ENCODE data around the gene CCDC34.

Gene CCDC34

DNA sequence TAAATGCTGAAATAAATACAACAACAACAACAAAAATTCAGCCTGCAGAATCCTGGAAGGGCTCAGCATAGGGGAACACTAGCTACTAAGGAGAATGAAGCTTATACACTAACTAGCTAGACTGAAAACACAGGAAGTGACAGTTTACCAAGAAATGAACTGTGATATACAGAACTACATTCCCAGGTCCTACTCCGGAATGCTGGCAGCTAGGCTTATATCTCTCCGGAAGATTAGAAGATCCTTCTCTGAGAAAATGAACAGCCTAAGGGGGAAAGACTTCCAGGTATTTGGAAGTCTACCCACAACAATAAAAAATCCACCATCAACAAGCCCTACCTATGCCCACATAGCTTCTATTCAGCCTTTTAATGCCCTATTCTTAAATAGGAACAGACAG is 31.0 kb downstream of the CCDC34 start:
- Histone ChIP-seq H3K27me3 (ENCODE audit: insufficient read depth, low read length, poor library complexity, severe bottlenecking) (no peaks in the 10 kb centered on the region), H2AFZ (ENCODE audit: low read length) (no peak overlapping the region), H3K4me3 (ENCODE audit: low read length, poor library complexity, severe bottlenecking) (no peak overlapping the region), H3K79me2 (ENCODE audit: insufficient read depth, low read length) (no peaks in the 10 kb centered on the region), H3K9ac (ENCODE audit: low read depth, low read length, poor library complexity, severe bottlenecking) (no peak overlapping the region), H3K9me2 (replicated peaks; ENCODE audit: low read depth, low read length) (no peaks in the 10 kb centered on the region), H3F3A (ENCODE audit: low read depth) (no peaks in the 10 kb centered on the region), H3K4me1 (ENCODE audit: insufficient read depth, low read length, poor library complexity, severe bottlenecking) (peaks cover 7% of the 10 kb centered on the region), H4K20me1 (ENCODE audit: insufficient read depth, low read length, poor library complexity, severe bottlenecking) (no peaks in the 10 kb centered on the region), H3K9me3 (ENCODE audit: insufficient read depth, low read depth, low read length) (no peaks in the 10 kb centered on the region), H3K4me2 (ENCODE audit: low read depth, low read length, poor library complexity, severe bottlenecking) (no peak overlapping the region), H3K36me3 (ENCODE audit: insufficient read depth, low read length) (peaks cover 10% of the 10 kb centered on the region; the same call in 1 of the 2 replicates)
- TF ChIP-seq EZH2phosphoT487 (IDR thresholded peaks at IDR 0.05; ENCODE audit: borderline replicate concordance): no peak
- TF ChIP-seq, protein P1, sequence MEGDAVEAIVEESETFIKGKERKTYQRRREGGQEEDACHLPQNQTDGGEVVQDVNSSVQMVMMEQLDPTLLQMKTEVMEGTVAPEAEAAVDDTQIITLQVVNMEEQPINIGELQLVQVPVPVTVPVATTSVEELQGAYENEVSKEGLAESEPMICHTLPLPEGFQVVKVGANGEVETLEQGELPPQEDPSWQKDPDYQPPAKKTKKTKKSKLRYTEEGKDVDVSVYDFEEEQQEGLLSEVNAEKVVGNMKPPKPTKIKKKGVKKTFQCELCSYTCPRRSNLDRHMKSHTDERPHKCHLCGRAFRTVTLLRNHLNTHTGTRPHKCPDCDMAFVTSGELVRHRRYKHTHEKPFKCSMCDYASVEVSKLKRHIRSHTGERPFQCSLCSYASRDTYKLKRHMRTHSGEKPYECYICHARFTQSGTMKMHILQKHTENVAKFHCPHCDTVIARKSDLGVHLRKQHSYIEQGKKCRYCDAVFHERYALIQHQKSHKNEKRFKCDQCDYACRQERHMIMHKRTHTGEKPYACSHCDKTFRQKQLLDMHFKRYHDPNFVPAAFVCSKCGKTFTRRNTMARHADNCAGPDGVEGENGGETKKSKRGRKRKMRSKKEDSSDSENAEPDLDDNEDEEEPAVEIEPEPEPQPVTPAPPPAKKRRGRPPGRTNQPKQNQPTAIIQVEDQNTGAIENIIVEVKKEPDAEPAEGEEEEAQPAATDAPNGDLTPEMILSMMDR (conservative IDR thresholded peaks at IDR 0.05; ENCODE audit: low read length): no peak

DNA sequence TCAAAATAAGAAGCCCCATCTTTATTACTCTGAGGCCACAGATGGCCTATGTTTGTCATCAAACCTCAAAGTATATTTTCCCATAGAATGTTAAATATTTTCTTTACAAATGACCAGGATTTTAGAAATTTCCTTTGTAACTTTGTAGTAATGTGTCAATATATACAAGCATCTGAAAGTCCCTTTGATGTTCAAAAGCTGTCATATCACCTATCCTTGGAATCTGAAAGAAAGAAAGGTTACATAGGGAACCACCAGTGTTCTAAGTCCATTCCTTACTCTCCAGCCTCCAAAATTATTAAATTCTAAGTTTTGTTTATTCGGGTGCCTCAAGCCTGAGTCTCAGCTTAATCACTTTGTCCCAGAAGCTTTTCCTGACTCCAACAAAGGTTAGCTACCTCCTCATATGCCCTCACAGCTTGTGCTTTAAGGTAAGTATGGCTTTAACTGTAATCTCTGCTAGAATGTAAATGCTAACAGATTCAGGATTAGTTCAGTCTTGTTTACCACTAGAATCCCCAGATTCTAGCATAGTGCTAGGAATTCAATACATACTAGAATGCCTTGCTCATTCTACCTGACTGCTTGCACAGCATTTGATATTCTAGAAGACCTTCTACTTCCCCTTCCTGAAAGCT is 32.3 kb downstream of the CCDC34 start:
- no peaks in the 10 kb centered on the region for H3K27me3 ChIP-seq (ENCODE audit: insufficient read depth, low read length, poor library complexity, severe bottlenecking)
- no peaks in the 10 kb centered on the region for H3K9me3 ChIP-seq (ENCODE audit: insufficient read depth, low read depth, low read length)
- H3K4me1 ChIP-seq (ENCODE audit: insufficient read depth, low read length, poor library complexity, severe bottlenecking): peaks cover 7% of the 10 kb centered on the region
- no peaks in the 10 kb centered on the region for H3F3A ChIP-seq (ENCODE audit: low read depth)
- H2AFZ ChIP-seq (ENCODE audit: low read length): no peak overlapping the region
- H3K4me3 ChIP-seq (ENCODE audit: low read length, poor library complexity, severe bottlenecking): no peak overlapping the region
- no peak for TF ChIP-seq EZH2phosphoT487 (IDR thresholded peaks at IDR 0.05; ENCODE audit: borderline replicate concordance)
- H3K9me2 ChIP-seq (replicated peaks; ENCODE audit: low read depth, low read length): no peaks in the 10 kb centered on the region
- no peaks in the 10 kb centered on the region for H4K20me1 ChIP-seq (ENCODE audit: insufficient read depth, low read length, poor library complexity, severe bottlenecking)
- no peak overlapping the region for H3K4me2 ChIP-seq (ENCODE audit: low read depth, low read length, poor library complexity, severe bottlenecking)
- no peak overlapping the region for H3K9ac ChIP-seq (ENCODE audit: low read depth, low read length, poor library complexity, severe bottlenecking)
- no peaks in the 10 kb centered on the region for H3K79me2 ChIP-seq (ENCODE audit: insufficient read depth, low read length)
- 0 out of 2 replicates have a peak, but pooled peaks cover 3% of the 10 kb centered on the region for H3K36me3 ChIP-seq (ENCODE audit: insufficient read depth, low read length)

DNA sequence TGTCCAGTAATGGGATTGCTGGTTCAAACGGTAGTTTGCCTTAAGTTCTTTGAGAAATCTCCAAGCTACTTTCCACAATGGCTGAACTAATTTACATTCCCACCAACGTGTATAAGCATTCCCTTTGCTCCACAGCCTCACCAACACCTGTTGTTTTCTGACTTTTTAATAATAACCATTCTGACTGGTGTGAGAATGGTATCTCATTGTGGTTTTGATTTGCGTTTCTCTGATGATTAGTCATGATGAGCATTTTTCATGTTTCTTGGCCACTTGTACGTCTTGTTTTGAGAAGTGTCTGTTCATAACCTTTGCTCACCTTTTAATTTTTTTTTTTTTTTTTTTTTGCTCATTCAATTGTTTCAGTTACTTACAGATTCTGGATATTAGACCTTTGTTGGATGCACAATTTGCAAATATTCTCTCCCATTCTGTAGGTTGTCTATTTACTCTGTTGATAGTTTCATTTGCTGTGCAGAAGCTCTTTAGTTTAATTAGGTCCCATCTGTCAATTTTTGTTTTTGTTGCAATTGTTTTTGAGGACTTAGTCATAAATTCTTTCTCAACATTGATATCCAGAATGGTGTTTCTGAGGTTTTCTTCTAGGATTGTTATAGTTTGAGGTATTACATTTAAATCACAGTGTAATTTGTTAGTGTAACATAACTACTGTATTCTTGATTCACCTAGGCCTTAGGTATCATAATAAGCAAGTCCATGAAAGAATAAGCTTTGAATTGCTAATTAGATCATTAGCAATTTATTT is 33.0 kb downstream of the CCDC34 start:
- Histone ChIP-seq H3K9me3 (ENCODE audit: insufficient read depth, low read depth, low read length) (no peaks in the 10 kb centered on the region), H3K9me2 (replicated peaks; ENCODE audit: low read depth, low read length) (no peaks in the 10 kb centered on the region), H3K4me3 (ENCODE audit: low read length, poor library complexity, severe bottlenecking) (no peak overlapping the region), H3K36me3 (ENCODE audit: insufficient read depth, low read length) (no peaks in the 10 kb centered on the region), H3K79me2 (ENCODE audit: insufficient read depth, low read length) (no peaks in the 10 kb centered on the region), H3K9ac (ENCODE audit: low read depth, low read length, poor library complexity, severe bottlenecking) (no peak overlapping the region), H4K20me1 (ENCODE audit: insufficient read depth, low read length, poor library complexity, severe bottlenecking) (no peaks in the 10 kb centered on the region), H3F3A (ENCODE audit: low read depth) (no peaks in the 10 kb centered on the region), H2AFZ (ENCODE audit: low read length) (no peak overlapping the region), H3K4me2 (ENCODE audit: low read depth, low read length, poor library complexity, severe bottlenecking) (no peak overlapping the region), H3K4me1 (ENCODE audit: insufficient read depth, low read length, poor library complexity, severe bottlenecking) (peaks cover 7% of the 10 kb centered on the region), H3K27me3 (ENCODE audit: insufficient read depth, low read length, poor library complexity, severe bottlenecking) (no peaks in the 10 kb centered on the region)
- TF ChIP-seq, protein P1 (conservative IDR thresholded peaks at IDR 0.05; ENCODE audit: low read length): no peak
- no peak for TF ChIP-seq EZH2phosphoT487 (IDR thresholded peaks at IDR 0.05; ENCODE audit: borderline replicate concordance)
